ENCODE data around the gene NECTIN4.

DNA sequence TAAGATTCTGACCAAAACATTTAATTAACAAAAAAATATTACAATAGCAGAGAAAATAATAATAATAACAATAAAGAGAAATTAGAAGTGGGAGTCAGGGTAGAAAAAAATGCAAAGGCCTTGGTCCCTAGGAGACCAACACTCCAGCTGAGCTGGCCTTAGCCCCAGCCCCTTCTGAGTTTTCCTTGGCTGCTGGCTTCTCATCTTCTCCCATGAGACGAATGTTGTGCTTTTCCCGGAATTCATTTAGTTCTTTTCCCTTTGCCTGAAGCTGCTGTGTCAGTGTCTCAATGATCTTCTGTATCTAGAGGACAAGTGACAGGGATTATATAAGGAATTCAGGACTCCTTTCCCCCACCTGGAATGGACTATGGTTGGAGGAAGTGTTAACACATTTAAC, 11.2 kb upstream of the NECTIN4 start:
- TF ChIP-seq, protein P1, sequence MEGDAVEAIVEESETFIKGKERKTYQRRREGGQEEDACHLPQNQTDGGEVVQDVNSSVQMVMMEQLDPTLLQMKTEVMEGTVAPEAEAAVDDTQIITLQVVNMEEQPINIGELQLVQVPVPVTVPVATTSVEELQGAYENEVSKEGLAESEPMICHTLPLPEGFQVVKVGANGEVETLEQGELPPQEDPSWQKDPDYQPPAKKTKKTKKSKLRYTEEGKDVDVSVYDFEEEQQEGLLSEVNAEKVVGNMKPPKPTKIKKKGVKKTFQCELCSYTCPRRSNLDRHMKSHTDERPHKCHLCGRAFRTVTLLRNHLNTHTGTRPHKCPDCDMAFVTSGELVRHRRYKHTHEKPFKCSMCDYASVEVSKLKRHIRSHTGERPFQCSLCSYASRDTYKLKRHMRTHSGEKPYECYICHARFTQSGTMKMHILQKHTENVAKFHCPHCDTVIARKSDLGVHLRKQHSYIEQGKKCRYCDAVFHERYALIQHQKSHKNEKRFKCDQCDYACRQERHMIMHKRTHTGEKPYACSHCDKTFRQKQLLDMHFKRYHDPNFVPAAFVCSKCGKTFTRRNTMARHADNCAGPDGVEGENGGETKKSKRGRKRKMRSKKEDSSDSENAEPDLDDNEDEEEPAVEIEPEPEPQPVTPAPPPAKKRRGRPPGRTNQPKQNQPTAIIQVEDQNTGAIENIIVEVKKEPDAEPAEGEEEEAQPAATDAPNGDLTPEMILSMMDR (IDR thresholded peaks at IDR 0.05; ENCODE audit: low read depth, low read length, poor library complexity, severe bottlenecking), result no peak
- no peak for TF ChIP-seq EZH2phosphoT487 (IDR thresholded peaks at IDR 0.05; ENCODE audit: borderline replicate concordance, low read length)

Measured in DOHH2 (cell line).